CD14-positive monocyte (primary cell): ENCODE results near the gene EFCC1. TPM values are rescaled to one million over a fixed set of nuclear protein-coding genes. Genes with fewer than 3 reads are reported as not detected.

Source experiments
- DNase-seq, 3 donors: peaks; one replicate each; pipeline ENCODE4 v3.0.0-alpha.2; 2011 to 2022
- H2AFZ ChIP-seq: 2 replicates; pipeline ENCODE4 v1.6.0; 2012; ENCODE audit warnings: mild to moderate bottlenecking, low read depth, low read length, inconsistent platforms; ENCODE audit not compliant: insufficient read depth, poor library complexity, severe bottlenecking
- H3K27ac ChIP-seq, 2 donors: 1 replicate in 1 of 2; 2 replicates in 1 of 2; pipeline ENCODE4 v1.5.1; 2012 to 2013; ENCODE audit warnings: low read length in 2 of 2, control low read depth in 1 of 2, inconsistent platforms in 1 of 2, low read depth in 1 of 2, mild to moderate bottlenecking in 1 of 2
- H3K27me3 ChIP-seq, 2 donors: one replicate each; pipeline versions ENCODE4 v1.6.0 to v1.6.1; 2011 to 2013; ENCODE audit warnings: low read length in 2 of 2; ENCODE audit not compliant: control insufficient read depth in 2 of 2, insufficient read depth in 2 of 2
- H3K36me3 ChIP-seq, 2 donors: replicated peaks in 1 of 2; 1 replicate in 1 of 2; 2 replicates in 1 of 2; pipeline versions ENCODE4 v1.5.1 to v1.6.1; 2012 to 2013; ENCODE audit warnings: low read length in 2 of 2, control low read depth in 1 of 2, inconsistent platforms in 1 of 2, mild to moderate bottlenecking in 1 of 2; ENCODE audit not compliant: insufficient read depth in 2 of 2, control insufficient read depth in 1 of 2
- H3K4me1 ChIP-seq, 2 donors: 1 replicate in 1 of 2; 2 replicates in 1 of 2; pipeline versions ENCODE4 v1.5.1 to v1.6.1; 2012 to 2013; ENCODE audit warnings: low read length in 2 of 2, control low read depth in 1 of 2, inconsistent platforms in 1 of 2, mild to moderate bottlenecking in 1 of 2, moderate library complexity in 1 of 2; ENCODE audit not compliant: insufficient read depth in 2 of 2, control insufficient read depth in 1 of 2
- H3K4me2 ChIP-seq: replicated peaks from 2 replicates; pipeline ENCODE3; 2012; ENCODE audit warnings: low read length, moderate library complexity, mild to moderate bottlenecking; ENCODE audit not compliant: poor library complexity, severe bottlenecking; ENCODE audit errors: extremely low read depth
- H3K4me3 ChIP-seq, 3 experiments: fragments of 200-600 bp in 1 of 3; sonication (generic) in 1 of 3; replicated peaks in 1 of 3; 1 replicate in 2 of 3; 2 replicates in 1 of 3; pipeline ENCODE4 v1.5.1; 2011 to 2013; ENCODE audit warnings: low read length in 3 of 3, mild to moderate bottlenecking in 3 of 3, control low read depth in 2 of 3, low read depth in 2 of 3, inconsistent platforms in 1 of 3, moderate library complexity in 1 of 3
- H3K79me2 ChIP-seq: 2 replicates; pipeline ENCODE4 v1.6.0; 2012; ENCODE audit warnings: mild to moderate bottlenecking, control low read depth, inconsistent platforms, low read length, moderate library complexity; ENCODE audit not compliant: insufficient read depth
- H3K9ac ChIP-seq: 2 replicates; pipeline ENCODE4 v1.6.0; 2017; ENCODE audit warnings: low read length, mild to moderate bottlenecking; ENCODE audit not compliant: insufficient read depth, poor library complexity, severe bottlenecking
- H3K9me3 ChIP-seq, 2 donors: replicated peaks in 1 of 2; 1 replicate in 1 of 2; 2 replicates in 1 of 2; pipeline versions ENCODE4 v1.5.1 to v1.6.1; 2012 to 2013; ENCODE audit warnings: low read length in 2 of 2, control low read depth in 1 of 2; ENCODE audit not compliant: control insufficient read depth in 1 of 2, insufficient read depth in 1 of 2
- H4K20me1 ChIP-seq: 2 replicates; pipeline ENCODE4 v1.6.0; 2012; ENCODE audit warnings: mild to moderate bottlenecking, low read length, control low read depth, moderate library complexity; ENCODE audit not compliant: insufficient read depth
- H3K27ac Mint-ChIP-seq, 7 donors: one replicate each; pipeline ENCODE4 v1.8.0; 2020; ENCODE audit warnings: mild to moderate bottlenecking in 7 of 7, mixed read lengths in 7 of 7, moderate library complexity in 6 of 7, inconsistent platforms in 2 of 7
- H3K27me3 Mint-ChIP-seq, 3 donors: one replicate each; pipeline ENCODE4 v1.8.0; 2021 to 2022; ENCODE audit warnings: low read depth in 3 of 3, mild to moderate bottlenecking in 3 of 3, mixed read lengths in 3 of 3, moderate library complexity in 3 of 3, inconsistent platforms in 1 of 3
- H3K36me3 Mint-ChIP-seq, 2 donors: one replicate each; pipeline ENCODE4 v1.8.0; 2020; ENCODE audit warnings: mixed read lengths in 2 of 2, inconsistent platforms in 1 of 2, mild to moderate bottlenecking in 1 of 2
- H3K4me1 Mint-ChIP-seq: one replicate; pipeline ENCODE4 v1.8.0; 2020; ENCODE audit warnings: mild to moderate bottlenecking, mixed read lengths
- H3K4me3 Mint-ChIP-seq, 2 donors: one replicate each; pipeline ENCODE4 v1.8.0; 2020; ENCODE audit warnings: mild to moderate bottlenecking in 2 of 2, mixed read lengths in 2 of 2, moderate library complexity in 1 of 2
- H3K9me3 Mint-ChIP-seq, 7 donors: one replicate each; pipeline ENCODE4 v1.8.0; 2020 to 2022; ENCODE audit warnings: mixed read lengths in 7 of 7, mild to moderate bottlenecking in 6 of 7, moderate library complexity in 6 of 7, inconsistent platforms in 2 of 7
- CTCF ChIP-seq: fragments of 200-600 bp; IDR thresholded peaks from one replicate; pipeline ENCODE4 v1.8.0; 2022; ENCODE audit warnings: antibody characterized with exemption, mild to moderate bottlenecking
- WGBS: methylation state at CpG from one replicate; pipeline ENCODE4 v1.1.5; 2013; ENCODE audit warnings: missing lambda C conversion rate; ENCODE audit not compliant: insufficient coverage; 5-methylcytosine and 5-hydroxymethylcytosine counted together
- intact Hi-C, 2 donors: fragments of 100-400 bp; cut with micrococcal nuclease; formaldehyde crosslinking; loops; one replicate each; pipeline versions ENCODE4 v1.15.0 to v1.15.1; 2023
- polyA plus RNA-seq, 3 donors: library from polyadenylated mRNA; depleted of rRNA in 1 of 3; unstranded in 2 of 3; stranded (reverse) in 1 of 3; fragments of 300-500 nt in 2 of 3; fragments of >200 nt in 1 of 3; fragmentation: Illumina TruSeq in 2 of 3; gene quantifications; 1 replicate in 2 of 3; 2 replicates in 1 of 3; pipeline ENCODE4 v1.2.3, GENCODE V29; 2012 to 2021

The EFCC1 gene
- polyA plus RNA-seq, 3 donors, result 0.11 to 0.15 TPM; not detected in 1

GRCh38 chr3:129060276-129061022 is 59.3 kb downstream of the EFCC1 start, which contains the start of gene GP9:
Gene GP9 (plus strand): TSS chr3:129060779. CDS start chr3:129061740, 961 bp downstream.
- Histone ChIP-seq H3K79me2 (no peaks in the 10 kb centered on the region), H3K36me3 (no peaks in the 10 kb centered on the region), H3K9me3 (no peaks in the 10 kb centered on the region), H3K4me2 (no peak within 1 kb of the TSS), H3K4me1 (peaks cover 6 to 8% of the 10 kb centered on the region in 2 donors), H3K27me3 (no peaks in the 10 kb centered on the region), H3K9ac (peak within 1 kb of the TSS; percentile 15), H3K4me3 (no peak within 1 kb of the TSS), H4K20me1 (no peaks in the 10 kb centered on the region), H3K27ac (no peak within 1 kb of the TSS), H2AFZ (peak within 1 kb of the TSS; percentile 61)
- no peaks in the 10 kb centered on the region for H3K36me3 Mint-ChIP-seq
- 20% methylated on average over 10 of the region's 13 CpGs for WGBS
- no peak for TF ChIP-seq CTCF
- peak within 1 kb of the TSS in 1 of 7 donors; percentile 45 for H3K27ac Mint-ChIP-seq
- peaks cover 0 to 2% (median 0%) of the 10 kb centered on the region in 7 donors for H3K9me3 Mint-ChIP-seq
- DNase-seq, result peak in 1 of 3 donors; percentile 27
- H3K4me3 Mint-ChIP-seq, result peak within 1 kb of the TSS in 1 of 2 donors; percentile 35
- intact Hi-C loops, result no loop called here
- H3K27me3 Mint-ChIP-seq, result peaks cover 2 to 14% (median 3%) of the 10 kb centered on the region in 3 donors
- H3K4me1 Mint-ChIP-seq, result peaks cover 12% of the 10 kb centered on the region

GRCh38 chr3:129061023-129061887 is 60.2 kb downstream of the EFCC1 start:
- H3K27ac ChIP-seq, result no peak overlapping the region
- H4K20me1 ChIP-seq, result no peaks in the 10 kb centered on the region
- H3K36me3 ChIP-seq, result no peaks in the 10 kb centered on the region
- H3K27me3 Mint-ChIP-seq, result peaks cover 2 to 14% (median 3%) of the 10 kb centered on the region in 3 donors
- peaks cover 6 to 8% of the 10 kb centered on the region in 2 donors for H3K4me1 ChIP-seq
- no peaks in the 10 kb centered on the region for H3K27me3 ChIP-seq
- H3K9me3 Mint-ChIP-seq, result peaks cover 0 to 2% (median 0%) of the 10 kb centered on the region in 7 donors
- intact Hi-C loops, result no loop called here
- H3K27ac Mint-ChIP-seq, result peak overlapping the region in 1 of 7 donors; percentile 45
- no peak overlapping the region for H3K4me2 ChIP-seq
- H3K4me1 Mint-ChIP-seq, result peaks cover 12% of the 10 kb centered on the region
- no peaks in the 10 kb centered on the region for H3K79me2 ChIP-seq
- H3K36me3 Mint-ChIP-seq, result no peaks in the 10 kb centered on the region
- H3K9me3 ChIP-seq, result no peaks in the 10 kb centered on the region
- H2AFZ ChIP-seq, result peak overlapping the region; percentile 61
- WGBS, result 73% methylated on average over 19 of the region's 19 CpGs
- H3K4me3 Mint-ChIP-seq, result no peak overlapping the region
- DNase-seq, result no peak
- H3K4me3 ChIP-seq, result no peak overlapping the region
- TF ChIP-seq CTCF, result no peak
- peak overlapping the region; percentile 15 for H3K9ac ChIP-seq
